Esophagus muscularis mucosa (tissue), 4 donors: ENCODE results near the gene UBE2E2. TPM values are rescaled to one million over a fixed set of nuclear protein-coding genes. Genes with fewer than 3 reads are reported as not detected.

ENCODE experiments used
- DNase-seq: peaks from one replicate; pipeline ENCODE4 v3.0.0-alpha.2; 2017; ENCODE audit errors: extremely low spot score
- H3K27ac ChIP-seq, 4 donors: fragments of 200-600 bp; sonication (generic); replicated peaks in 1 of 4; 1 replicate in 3 of 4; 2 replicates in 1 of 4; pipeline ENCODE4 v1.5.1; 2016 to 2019; ENCODE audit warnings: mild to moderate bottlenecking in 1 of 4
- H3K27me3 ChIP-seq, 4 donors: fragments of 200-600 bp; sonication (generic); one replicate each; pipeline versions ENCODE4 v1.5.1 to v1.6.0; 2016 to 2019
- H3K36me3 ChIP-seq, 4 donors: fragments of 200-600 bp; sonication (generic); one replicate each; pipeline ENCODE4 v1.5.1; 2016 to 2019
- H3K4me1 ChIP-seq, 4 donors: fragments of 200-600 bp; sonication (generic); one replicate each; pipeline ENCODE4 v1.5.1; 2016 to 2019
- H3K4me3 ChIP-seq, 4 donors: fragments of 200-600 bp; sonication (generic); 1 replicate in 2 of 4; 2 replicates in 2 of 4; pipeline ENCODE4 v1.5.1; 2016 to 2019; ENCODE audit warnings: mild to moderate bottlenecking in 4 of 4, moderate library complexity in 1 of 4
- H3K9me3 ChIP-seq, 4 donors: fragments of 200-600 bp; sonication (generic); 1 replicate in 3 of 4; 2 replicates in 1 of 4; pipeline ENCODE4 v1.5.1; 2016 to 2019
- CTCF ChIP-seq, 3 experiments: fragments of 200-600 bp in 2 of 3; fragments of 450-650 bp in 1 of 3; sonication (generic) in 2 of 3; IDR thresholded peaks; one replicate each; pipeline ENCODE4 v1.5.1; 2017 to 2019; ENCODE audit warnings: antibody characterized with exemption in 3 of 3, mild to moderate bottlenecking in 2 of 3, moderate library complexity in 1 of 3
- EP300 ChIP-seq: sonication (generic); formaldehyde crosslinking; IDR thresholded peaks from one replicate; pipeline ENCODE4 v1.6.1; 2017; ENCODE audit warnings: antibody characterized with exemption
- POLR2A ChIP-seq: fragments of 450-650 bp; IDR thresholded peaks from one replicate; pipeline ENCODE4 v1.6.1; 2017; ENCODE audit warnings: antibody characterized with exemption, moderate library complexity, mild to moderate bottlenecking, low read depth
- POLR2AphosphoS5 ChIP-seq, 2 donors: sonication (generic); formaldehyde crosslinking; IDR thresholded peaks; one replicate each; pipeline ENCODE4 v1.6.1; 2017; ENCODE audit warnings: antibody characterized with exemption in 2 of 2
- WGBS: methylation state at CpG from one replicate; pipeline ENCODE4 v1.1.5; 2018; 5-methylcytosine and 5-hydroxymethylcytosine counted together
- intact Hi-C: fragments of 100-400 bp; cut with DNase I; formaldehyde crosslinking; loops from one replicate; pipeline ENCODE4 v1.15.1; 2023
- total RNA-seq, 4 donors: library from RNA; depleted of rRNA; stranded (reverse); fragments of >200 nt; gene quantifications; one replicate each; pipeline versions ENCODE4 v1.1.0 to v1.2.1, GENCODE V29; 2016

Gene UBE2E2
- total RNA-seq, 4 donors from 2014 or later = 53.5 to 143 (median 90.3) TPM

GRCh38 chr3:23565041-23565775 is 362.1 kb downstream of the UBE2E2 start:
- no peak for DNase-seq
- Histone ChIP-seq H3K4me3 (no peak overlapping the region), H3K27ac (no peak overlapping the region), H3K4me1 (peaks cover 0 to 10% (median 9%) of the 10 kb centered on the region in 4 donors), H3K9me3 (no peaks in the 10 kb centered on the region), H3K36me3 (no peaks in the 10 kb centered on the region), H3K27me3 (no peaks in the 10 kb centered on the region)
- WGBS = 85% methylated on average over 5 of the region's 5 CpGs
- TF ChIP-seq EP300 = no peak
- TF ChIP-seq POLR2AphosphoS5 (IDR thresholded peaks at IDR 0.05) = no peak
- no peak for TF ChIP-seq CTCF (IDR thresholded peaks at IDR 0.05)
- TF ChIP-seq POLR2A = no peak
- intact Hi-C loops = no loop called here

DNA sequence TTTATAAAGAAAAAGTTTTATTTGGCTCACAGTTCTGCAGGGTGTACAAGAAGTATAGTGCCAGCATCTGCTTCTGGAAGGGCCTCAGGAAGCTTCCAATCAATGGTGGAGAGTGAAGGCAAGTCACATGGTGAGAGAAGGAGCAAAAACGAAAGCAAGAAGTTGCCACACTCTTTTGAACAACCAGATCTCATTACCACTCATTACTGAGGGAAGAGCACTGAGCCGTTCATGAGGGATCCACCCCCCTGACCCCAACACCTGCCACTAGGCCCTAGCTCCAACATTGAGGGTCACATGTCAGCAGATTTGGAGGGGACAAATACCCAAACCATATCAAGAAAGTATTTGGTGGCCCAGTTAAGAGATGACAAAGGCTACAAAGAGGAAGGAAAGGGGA is 363.4 kb downstream of the UBE2E2 start:
- intact Hi-C loops = no loop called here
- peaks cover 0 to 10% (median 9%) of the 10 kb centered on the region in 4 donors for H3K4me1 ChIP-seq
- no peak overlapping the region for H3K4me3 ChIP-seq
- TF ChIP-seq POLR2AphosphoS5 (IDR thresholded peaks at IDR 0.05) = no peak
- no peak for TF ChIP-seq CTCF (IDR thresholded peaks at IDR 0.05)
- TF ChIP-seq EP300 = no peak
- no peak for TF ChIP-seq POLR2A
- no peaks in the 10 kb centered on the region for H3K36me3 ChIP-seq
- no peak overlapping the region for H3K27ac ChIP-seq
- no peak for DNase-seq
- 93% methylated on average over 2 of the region's 2 CpGs for WGBS
- H3K9me3 ChIP-seq = no peaks in the 10 kb centered on the region
- no peaks in the 10 kb centered on the region for H3K27me3 ChIP-seq

DNA sequence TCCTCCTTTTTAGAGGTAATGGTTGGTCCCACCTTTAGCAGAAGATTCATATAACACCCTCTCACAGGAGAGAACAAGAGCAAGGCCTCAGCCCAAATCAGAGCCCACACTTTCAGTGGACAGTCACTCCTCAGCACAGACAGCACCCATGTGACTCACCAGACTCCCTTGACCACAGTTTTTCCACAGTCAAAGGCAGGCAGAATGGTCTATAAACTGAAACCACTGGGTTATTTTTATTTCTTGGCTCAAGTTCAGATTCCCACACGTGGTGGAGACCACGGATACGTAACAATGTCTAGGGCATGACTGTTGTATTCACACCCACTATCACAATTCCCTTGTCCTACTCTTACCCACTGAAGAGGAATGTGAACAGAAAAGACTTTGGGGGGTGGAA is 364.8 kb downstream of the UBE2E2 start:
- TF ChIP-seq POLR2A (no peak), CTCF (IDR thresholded peaks at IDR 0.05) (no peak), EP300 (no peak), POLR2AphosphoS5 (IDR thresholded peaks at IDR 0.05) (no peak)
- no peak for DNase-seq
- no peaks in the 10 kb centered on the region for H3K9me3 ChIP-seq
- H3K27me3 ChIP-seq = no peaks in the 10 kb centered on the region
- H3K4me3 ChIP-seq = no peak overlapping the region
- 35% methylated on average over 3 of the region's 3 CpGs for WGBS
- intact Hi-C loops = no loop called here
- H3K27ac ChIP-seq = no peak overlapping the region
- H3K36me3 ChIP-seq = no peaks in the 10 kb centered on the region
- H3K4me1 ChIP-seq = peaks cover 0 to 10% (median 9%) of the 10 kb centered on the region in 4 donors

- Histone ChIP-seq H3K4me3 (no peak overlapping the region), H3K27me3 (no peaks in the 10 kb centered on the region), H3K36me3 (no peaks in the 10 kb centered on the region), H3K9me3 (no peaks in the 10 kb centered on the region), H3K27ac (no peak overlapping the region), H3K4me1 (no peaks in the 10 kb centered on the region)
- TF ChIP-seq CTCF (IDR thresholded peaks at IDR 0.05) (no peak), POLR2A (no peak), POLR2AphosphoS5 (IDR thresholded peaks at IDR 0.05) (no peak), EP300 (no peak)
- no peak for DNase-seq
- intact Hi-C loops = no loop called here
- WGBS = 80% methylated on average over 3 of the region's 3 CpGs
Observed at GRCh38 chr3:23573827-23574226, 370.7 kb downstream of the UBE2E2 start.
